ENCODE data around the gene HDAC11.

DNA sequence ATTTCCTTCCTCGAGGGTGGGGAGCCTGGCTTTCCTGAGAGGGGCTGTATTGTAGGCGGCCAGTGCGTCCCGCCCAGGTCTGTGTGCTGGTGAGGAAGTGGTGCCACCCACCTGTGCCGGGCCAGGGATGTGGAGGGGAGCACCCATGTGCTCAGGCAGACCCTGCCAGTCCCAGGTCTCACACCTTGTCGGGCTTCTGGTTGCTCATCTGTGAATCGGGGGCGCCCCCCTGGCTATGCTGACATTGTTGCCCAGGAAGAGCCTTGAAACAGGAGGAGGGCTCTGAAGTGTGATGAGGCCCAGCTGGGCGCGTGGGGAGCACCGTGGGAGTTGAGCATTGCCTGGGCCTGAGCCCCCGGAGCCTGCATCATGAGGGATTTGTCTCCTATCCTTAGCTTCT, 73.6 kb downstream of the HDAC11 start:
- no peak for TF ChIP-seq POLR2AphosphoS5 (IDR thresholded peaks at IDR 0.05; ENCODE audit: borderline replicate concordance, low read depth, low read length)
- TF ChIP-seq FOXP2 (optimal IDR thresholded peaks at IDR 0.05; ENCODE audit: control extremely low read depth, extremely low read length, insufficient read depth), result no peak
- TF ChIP-seq EZH2 (IDR thresholded peaks at IDR 0.05), result no peak
